Activated T-helper 17 cell treated with anti-CD3 and anti-CD28 coated beads, Interleukin-2, amount 50 U/mL, for 72 hours (primary cell): ENCODE measurements around the gene ZNF423. TPM values are rescaled to one million over a fixed set of nuclear protein-coding genes. Genes with fewer than 3 reads are reported as not detected.

ENCODE experiments used
- ATAC-seq: fragments of 150-1000 bp; cut with Tn5 transposase; replicated peaks from 2 replicates; pipeline ENCODE4 v1.10.0; 2021; ENCODE audit warnings: mild to moderate bottlenecking, moderate library complexity
- H3K27ac Mint-ChIP-seq: one replicate; pipeline ENCODE4 v1.8.0; 2022; ENCODE audit warnings: mixed read lengths
- H3K27me3 Mint-ChIP-seq: one replicate; pipeline ENCODE4 v1.8.0; 2022; ENCODE audit warnings: mixed read lengths
- H3K36me3 Mint-ChIP-seq: one replicate; pipeline ENCODE4 v1.8.0; 2022; ENCODE audit warnings: low read depth, mild to moderate bottlenecking, mixed read lengths
- H3K4me1 Mint-ChIP-seq: one replicate; pipeline ENCODE4 v1.8.0; 2022; ENCODE audit warnings: mixed read lengths
- H3K4me3 Mint-ChIP-seq: one replicate; pipeline ENCODE4 v1.8.0; 2022; ENCODE audit warnings: mild to moderate bottlenecking, mixed read lengths
- H3K9me3 Mint-ChIP-seq: one replicate; pipeline ENCODE4 v1.8.0; 2022; ENCODE audit warnings: mixed read lengths
- total RNA-seq, 2 donors: library from RNA; stranded (reverse); gene quantifications; one replicate each; pipeline ENCODE4 v1.2.3, GENCODE V29; 2022

The ZNF423 gene
- total RNA-seq, 2 donors from 2014 or later: not detected

DNA sequence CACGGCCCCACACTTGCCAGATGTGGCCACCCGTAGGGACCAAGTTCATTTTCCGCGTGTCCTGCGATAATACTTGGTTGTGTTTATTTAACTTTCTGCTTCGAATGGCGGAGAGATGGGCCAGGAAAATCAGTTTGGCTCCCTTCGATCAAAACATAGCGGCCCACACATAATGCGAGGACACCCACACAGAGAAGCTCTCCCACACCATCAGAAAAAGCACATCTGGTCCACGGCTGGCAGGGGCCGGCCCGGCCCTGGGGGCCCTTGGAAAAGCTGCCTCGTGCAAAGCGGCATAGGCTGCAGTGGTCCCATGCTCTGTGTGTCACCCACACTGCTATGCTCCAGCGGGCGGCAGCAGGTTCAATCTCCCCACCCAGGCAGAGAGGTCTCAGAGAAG is 46.9 kb downstream of the ZNF423 start:
- no peak overlapping the region for H3K4me3 Mint-ChIP-seq
- no peaks in the 10 kb centered on the region for H3K4me1 Mint-ChIP-seq
- no peaks in the 10 kb centered on the region for H3K36me3 Mint-ChIP-seq
- ATAC-seq: no peak
- H3K27me3 Mint-ChIP-seq: peaks cover 5% of the 10 kb centered on the region
- no peak overlapping the region for H3K27ac Mint-ChIP-seq
- H3K9me3 Mint-ChIP-seq: no peaks in the 10 kb centered on the region

DNA sequence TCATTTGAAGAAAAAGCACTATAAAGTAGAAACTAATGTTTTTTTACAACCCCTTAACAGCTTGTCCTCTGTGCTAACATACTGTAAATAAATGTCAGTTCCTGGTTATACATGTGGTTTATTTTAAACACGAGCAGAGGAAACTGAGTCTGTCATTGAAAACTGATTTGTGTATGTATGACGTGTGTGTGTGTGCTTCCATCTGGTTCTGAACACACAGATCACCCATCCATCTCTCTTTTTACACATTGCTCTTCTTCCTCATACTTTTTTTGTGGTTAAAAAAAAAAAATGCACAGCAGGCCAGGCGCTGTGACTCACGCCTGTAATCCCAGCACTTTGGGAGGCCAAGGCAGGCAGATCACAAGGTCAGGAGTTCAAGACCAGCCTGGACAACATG is 49.5 kb downstream of the ZNF423 start:
- Mint-ChIP-seq H3K27ac (no peak overlapping the region), H3K9me3 (no peaks in the 10 kb centered on the region), H3K4me1 (no peaks in the 10 kb centered on the region), H3K36me3 (no peaks in the 10 kb centered on the region), H3K27me3 (peaks cover 5% of the 10 kb centered on the region), H3K4me3 (no peak overlapping the region)
- ATAC-seq: no peak

DNA sequence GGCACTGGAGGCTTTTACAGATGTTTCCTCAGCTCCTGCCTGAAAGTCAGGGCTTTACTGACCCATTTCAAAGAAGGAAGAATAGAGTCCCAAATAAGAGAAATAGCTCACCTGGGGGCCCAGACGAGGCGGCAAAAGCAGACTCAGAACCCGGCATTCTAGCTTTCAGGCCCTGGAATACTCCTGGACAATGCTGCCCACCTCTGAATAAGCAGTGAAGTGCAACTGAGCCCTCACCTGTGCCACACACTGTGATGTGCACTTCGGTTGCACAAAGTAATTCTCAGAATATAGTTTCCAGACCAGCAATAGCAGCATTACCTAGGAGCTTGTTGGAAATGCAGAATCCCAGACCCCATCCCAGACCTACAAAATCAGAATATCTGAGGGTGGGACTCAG is 54.6 kb downstream of the ZNF423 start:
- H3K36me3 Mint-ChIP-seq: no peaks in the 10 kb centered on the region
- H3K27ac Mint-ChIP-seq: no peak overlapping the region
- ATAC-seq: no peak
- H3K4me3 Mint-ChIP-seq: no peak overlapping the region
- no peaks in the 10 kb centered on the region for H3K9me3 Mint-ChIP-seq
- H3K4me1 Mint-ChIP-seq: no peaks in the 10 kb centered on the region
- peaks cover 10% of the 10 kb centered on the region for H3K27me3 Mint-ChIP-seq

DNA sequence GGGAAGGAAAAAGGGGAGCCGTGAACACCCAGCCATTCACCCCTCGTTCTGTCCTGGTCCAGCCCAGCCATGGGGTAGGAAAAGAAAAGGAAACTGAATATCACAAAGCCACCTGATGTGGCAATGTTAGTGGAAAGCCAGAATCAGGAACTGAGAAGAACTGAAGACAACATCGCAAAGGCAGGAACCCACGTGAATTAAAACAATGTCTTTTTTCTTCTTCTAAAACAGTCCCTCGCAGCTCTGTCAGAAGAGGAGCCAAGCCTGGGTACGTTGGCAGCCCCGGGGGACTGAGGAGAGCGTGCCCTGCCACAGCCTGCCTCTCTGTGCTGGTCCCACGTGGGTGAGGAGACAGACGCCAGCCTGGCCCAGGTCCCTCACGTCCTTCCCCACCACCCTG is 55.0 kb downstream of the ZNF423 start:
- H3K9me3 Mint-ChIP-seq: no peaks in the 10 kb centered on the region
- H3K36me3 Mint-ChIP-seq: no peaks in the 10 kb centered on the region
- H3K27me3 Mint-ChIP-seq: peaks cover 10% of the 10 kb centered on the region
- no peaks in the 10 kb centered on the region for H3K4me1 Mint-ChIP-seq
- H3K4me3 Mint-ChIP-seq: no peak overlapping the region
- ATAC-seq: no peak
- H3K27ac Mint-ChIP-seq: no peak overlapping the region

DNA sequence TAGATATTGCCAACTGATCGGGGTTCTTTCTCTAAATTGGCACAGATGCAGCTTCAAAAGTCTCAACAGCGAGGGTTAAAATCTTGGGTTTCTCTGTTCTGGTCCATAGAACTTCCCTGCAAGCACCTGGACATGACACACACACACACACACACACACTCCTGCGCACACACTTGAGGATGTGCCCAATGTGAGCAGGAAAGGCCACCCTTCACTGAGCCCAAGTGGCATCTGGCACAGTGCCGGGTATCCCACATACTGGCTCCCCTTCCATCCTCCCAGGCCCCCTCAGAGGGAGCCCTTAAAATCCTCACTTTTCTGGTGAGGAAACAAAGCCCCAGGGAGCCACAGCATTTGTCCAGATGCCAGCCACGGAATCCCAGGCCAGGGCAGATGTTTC is 55.5 kb downstream of the ZNF423 start:
- no peaks in the 10 kb centered on the region for H3K36me3 Mint-ChIP-seq
- no peak overlapping the region for H3K4me3 Mint-ChIP-seq
- no peaks in the 10 kb centered on the region for H3K4me1 Mint-ChIP-seq
- ATAC-seq: no peak
- no peak overlapping the region for H3K27ac Mint-ChIP-seq
- H3K9me3 Mint-ChIP-seq: no peaks in the 10 kb centered on the region
- H3K27me3 Mint-ChIP-seq: peaks cover 10% of the 10 kb centered on the region

DNA sequence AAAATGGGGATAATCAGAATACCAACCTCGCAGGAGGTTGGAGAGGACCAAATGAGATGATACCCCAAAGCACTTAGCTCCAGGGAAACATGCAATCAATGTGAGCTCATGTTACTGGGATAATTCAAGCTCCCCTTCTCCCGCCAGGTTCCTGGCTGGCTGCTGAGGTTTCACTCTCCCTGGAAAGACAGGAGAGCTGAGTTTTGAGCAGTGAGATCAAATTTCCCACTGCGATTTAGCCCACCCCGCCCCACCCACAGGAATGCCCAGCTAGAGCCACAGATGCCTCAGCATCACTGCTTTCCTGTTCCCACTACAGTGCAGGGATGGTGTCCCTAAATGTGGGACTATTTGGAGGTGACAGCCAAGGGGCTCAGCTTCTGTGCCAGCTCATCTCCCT is 56.7 kb downstream of the ZNF423 start:
- no peaks in the 10 kb centered on the region for H3K4me1 Mint-ChIP-seq
- H3K4me3 Mint-ChIP-seq: no peak overlapping the region
- no peaks in the 10 kb centered on the region for H3K36me3 Mint-ChIP-seq
- no peak overlapping the region for H3K27ac Mint-ChIP-seq
- no peaks in the 10 kb centered on the region for H3K9me3 Mint-ChIP-seq
- H3K27me3 Mint-ChIP-seq: peaks cover 10% of the 10 kb centered on the region
- no peak for ATAC-seq

DNA sequence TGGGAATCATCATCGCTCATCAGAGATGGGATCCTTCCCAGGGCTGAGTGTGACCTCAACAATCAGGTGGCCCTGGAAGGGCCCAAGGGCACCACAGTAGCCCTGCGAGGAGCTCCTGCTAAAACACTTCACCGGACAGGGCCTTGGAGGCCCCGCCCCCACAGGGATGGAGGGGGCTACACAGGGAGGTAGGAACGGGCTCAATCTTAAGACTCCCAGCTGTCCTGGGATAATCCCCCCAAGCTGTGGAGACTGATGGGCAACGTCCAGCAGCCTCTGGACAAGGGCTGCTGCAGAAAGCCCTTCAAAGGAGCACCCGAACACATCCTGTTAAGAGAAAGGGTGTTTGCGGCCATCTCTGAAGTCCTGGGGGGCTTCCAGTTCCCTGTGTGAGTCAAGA is 60.4 kb downstream of the ZNF423 start:
- H3K27me3 Mint-ChIP-seq: peaks cover 8% of the 10 kb centered on the region
- no peak overlapping the region for H3K4me3 Mint-ChIP-seq
- no peak overlapping the region for H3K27ac Mint-ChIP-seq
- ATAC-seq: no peak
- no peaks in the 10 kb centered on the region for H3K36me3 Mint-ChIP-seq
- no peaks in the 10 kb centered on the region for H3K9me3 Mint-ChIP-seq
- no peaks in the 10 kb centered on the region for H3K4me1 Mint-ChIP-seq

DNA sequence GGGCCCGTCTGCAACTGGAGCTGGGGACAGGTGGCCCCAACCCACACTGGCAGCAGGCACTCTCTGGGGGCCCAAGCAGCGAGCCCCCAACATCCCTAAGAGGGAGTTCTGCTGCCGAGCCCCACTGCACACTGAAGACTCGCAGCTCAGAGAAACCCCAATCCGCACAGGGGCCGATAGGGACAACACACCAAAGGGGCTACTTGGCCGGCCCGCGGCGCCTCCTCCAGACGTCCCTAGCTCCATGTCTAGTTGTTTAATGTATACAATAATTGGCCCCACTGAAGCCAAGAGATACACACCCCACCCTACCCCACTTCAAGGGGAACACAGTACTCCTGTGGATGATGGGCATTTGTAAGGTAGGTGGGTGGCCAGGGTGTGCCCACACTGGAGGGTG is 62.7 kb downstream of the ZNF423 start:
- Mint-ChIP-seq H3K9me3 (no peaks in the 10 kb centered on the region), H3K4me3 (no peak overlapping the region), H3K27ac (no peak overlapping the region), H3K4me1 (no peaks in the 10 kb centered on the region), H3K36me3 (no peaks in the 10 kb centered on the region), H3K27me3 (no peaks in the 10 kb centered on the region)
- no peak for ATAC-seq

DNA sequence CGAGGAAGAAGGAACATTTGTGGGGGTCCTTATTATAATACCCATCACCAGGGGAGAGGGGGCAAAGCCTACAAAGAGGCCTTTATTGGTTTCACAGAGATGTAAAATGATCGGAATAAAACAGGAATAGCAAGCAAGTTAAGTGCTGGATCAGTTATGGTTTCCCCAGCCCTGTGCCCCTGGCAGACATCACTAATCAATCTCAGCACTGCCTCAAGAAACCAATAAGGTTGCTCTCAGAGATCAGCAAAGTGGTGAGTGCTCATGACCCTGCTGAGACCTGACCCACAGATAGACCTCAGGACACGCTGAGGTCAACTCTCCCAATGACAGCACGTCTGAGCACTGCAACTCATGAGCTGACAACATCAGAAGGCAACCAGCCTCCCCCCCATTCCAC is 66.3 kb downstream of the ZNF423 start:
- ATAC-seq: no peak
- no peaks in the 10 kb centered on the region for H3K4me1 Mint-ChIP-seq
- no peaks in the 10 kb centered on the region for H3K27me3 Mint-ChIP-seq
- H3K9me3 Mint-ChIP-seq: no peaks in the 10 kb centered on the region
- H3K36me3 Mint-ChIP-seq: no peaks in the 10 kb centered on the region
- no peak overlapping the region for H3K27ac Mint-ChIP-seq
- H3K4me3 Mint-ChIP-seq: no peak overlapping the region

DNA sequence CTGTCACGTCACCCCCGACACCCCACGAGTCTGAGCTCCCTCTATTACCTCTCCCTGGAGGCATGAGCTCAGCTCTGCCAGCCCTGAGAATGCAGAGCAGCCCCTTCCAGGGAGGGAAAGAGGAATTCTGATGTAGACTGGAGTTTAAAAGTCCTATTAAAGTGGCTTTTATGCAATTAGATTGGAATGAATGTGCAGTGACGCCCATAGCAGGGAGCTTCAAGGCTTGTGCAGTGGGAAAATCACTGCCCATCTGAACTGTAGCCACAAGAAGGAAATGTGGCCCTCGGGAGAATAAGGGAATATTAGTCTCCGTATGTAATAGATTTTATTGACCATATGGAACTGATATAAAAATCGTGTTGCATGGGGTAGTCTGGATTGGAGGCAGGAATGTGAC is 66.9 kb downstream of the ZNF423 start:
- Mint-ChIP-seq H3K4me1 (no peaks in the 10 kb centered on the region), H3K9me3 (no peaks in the 10 kb centered on the region), H3K36me3 (no peaks in the 10 kb centered on the region), H3K27me3 (no peaks in the 10 kb centered on the region), H3K27ac (no peak overlapping the region), H3K4me3 (no peak overlapping the region)
- no peak for ATAC-seq

DNA sequence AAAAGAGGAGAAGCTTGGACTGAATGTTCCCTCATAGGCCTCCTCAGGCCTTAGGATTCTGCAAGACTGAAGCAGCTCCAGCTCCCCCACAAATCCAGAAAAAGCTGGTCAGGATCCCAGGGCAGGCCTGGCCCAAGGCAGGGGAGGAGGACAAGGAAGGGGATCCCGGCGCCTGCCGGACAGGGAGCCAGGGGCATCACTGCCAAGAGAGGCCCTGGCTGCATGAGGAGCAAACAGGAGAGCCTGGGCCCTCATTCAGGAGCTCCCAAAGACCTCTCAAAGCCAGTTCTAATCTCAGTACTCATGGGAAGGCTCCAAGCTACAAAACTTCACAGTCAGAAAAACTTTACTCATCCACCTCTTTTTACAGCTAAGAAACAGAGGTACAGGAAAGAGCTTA is 67.3 kb downstream of the ZNF423 start:
- Mint-ChIP-seq H3K27ac (no peak overlapping the region), H3K36me3 (no peaks in the 10 kb centered on the region), H3K9me3 (no peaks in the 10 kb centered on the region), H3K4me1 (no peaks in the 10 kb centered on the region), H3K27me3 (no peaks in the 10 kb centered on the region), H3K4me3 (no peak overlapping the region)
- no peak for ATAC-seq

DNA sequence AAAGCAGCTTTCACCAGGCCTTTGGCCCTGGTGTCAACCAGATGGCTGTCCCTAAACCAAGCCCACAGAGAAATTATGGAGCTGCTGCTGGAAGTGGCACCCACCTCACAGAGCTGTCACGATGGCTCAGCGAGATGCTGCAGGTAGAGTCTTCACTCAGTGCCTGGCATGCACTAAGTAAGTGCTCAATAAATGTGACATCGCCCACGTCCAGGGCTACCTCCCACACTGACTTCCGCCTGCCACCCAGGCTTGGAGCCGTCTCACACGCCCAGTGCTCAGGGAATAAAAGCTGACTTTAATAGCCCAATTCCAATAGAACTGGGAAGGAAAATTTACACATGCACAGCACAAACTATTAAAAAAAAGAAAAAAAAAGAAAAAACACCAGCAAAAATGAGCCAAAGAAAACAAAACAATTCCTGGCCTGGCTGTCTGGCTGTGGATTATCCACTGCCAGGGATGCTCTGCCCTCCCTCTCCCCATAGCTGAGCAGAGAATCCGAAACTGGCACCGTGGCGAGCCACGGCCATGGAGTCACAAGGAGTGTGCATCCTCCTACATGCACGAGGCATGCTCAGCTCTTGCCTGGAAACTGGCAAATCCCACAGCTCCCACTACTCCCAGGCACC is 68.9 kb downstream of the ZNF423 start:
- ATAC-seq: no peak
- Mint-ChIP-seq H3K4me1 (no peaks in the 10 kb centered on the region), H3K27ac (no peak overlapping the region), H3K27me3 (no peaks in the 10 kb centered on the region), H3K4me3 (no peak overlapping the region), H3K9me3 (no peaks in the 10 kb centered on the region), H3K36me3 (no peaks in the 10 kb centered on the region)

DNA sequence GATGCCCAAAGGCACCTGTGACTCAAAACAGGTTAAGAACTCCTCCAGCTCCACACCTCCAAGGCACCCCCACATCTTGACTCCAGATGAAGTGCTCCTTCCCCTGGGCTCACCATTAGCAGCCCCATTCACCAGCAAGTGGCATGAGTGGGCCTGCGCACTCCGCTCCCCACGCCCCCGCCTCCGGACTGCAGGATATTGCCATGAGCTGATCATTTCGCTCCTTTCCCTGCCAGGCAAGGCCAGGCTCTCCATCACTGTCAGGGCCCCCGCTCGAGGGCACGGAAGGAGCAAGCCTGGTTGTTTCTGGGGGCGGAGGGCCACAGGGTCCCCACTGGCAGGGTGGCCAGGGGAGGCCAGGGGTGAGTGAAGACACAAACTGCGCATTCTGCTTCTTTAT is 69.9 kb downstream of the ZNF423 start:
- Mint-ChIP-seq H3K9me3 (no peaks in the 10 kb centered on the region), H3K36me3 (no peaks in the 10 kb centered on the region), H3K27ac (no peak overlapping the region), H3K4me3 (no peak overlapping the region), H3K4me1 (no peaks in the 10 kb centered on the region), H3K27me3 (no peaks in the 10 kb centered on the region)
- no peak for ATAC-seq

DNA sequence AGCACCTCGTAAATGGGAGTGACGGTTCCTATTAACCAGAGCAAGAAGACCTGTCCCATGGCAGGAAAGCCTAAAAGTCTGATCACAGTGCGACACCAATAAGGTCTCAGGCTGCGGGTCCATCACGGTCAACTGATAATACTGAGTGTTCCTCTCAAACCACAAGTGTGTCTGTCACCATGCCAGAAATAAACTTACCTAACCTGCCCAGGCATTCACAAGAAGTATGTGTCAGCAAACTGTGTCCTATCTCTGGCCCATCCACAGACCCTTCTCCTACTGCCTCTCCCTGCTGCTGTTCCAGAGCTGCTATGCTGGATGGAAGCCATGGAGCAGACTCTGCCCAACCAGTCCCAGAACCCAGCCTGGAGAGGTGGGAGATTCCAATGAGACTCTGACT is 73.5 kb downstream of the ZNF423 start:
- no peaks in the 10 kb centered on the region for H3K27me3 Mint-ChIP-seq
- H3K9me3 Mint-ChIP-seq: no peaks in the 10 kb centered on the region
- no peaks in the 10 kb centered on the region for H3K4me1 Mint-ChIP-seq
- H3K4me3 Mint-ChIP-seq: no peak overlapping the region
- no peaks in the 10 kb centered on the region for H3K36me3 Mint-ChIP-seq
- no peak for ATAC-seq
- no peak overlapping the region for H3K27ac Mint-ChIP-seq

DNA sequence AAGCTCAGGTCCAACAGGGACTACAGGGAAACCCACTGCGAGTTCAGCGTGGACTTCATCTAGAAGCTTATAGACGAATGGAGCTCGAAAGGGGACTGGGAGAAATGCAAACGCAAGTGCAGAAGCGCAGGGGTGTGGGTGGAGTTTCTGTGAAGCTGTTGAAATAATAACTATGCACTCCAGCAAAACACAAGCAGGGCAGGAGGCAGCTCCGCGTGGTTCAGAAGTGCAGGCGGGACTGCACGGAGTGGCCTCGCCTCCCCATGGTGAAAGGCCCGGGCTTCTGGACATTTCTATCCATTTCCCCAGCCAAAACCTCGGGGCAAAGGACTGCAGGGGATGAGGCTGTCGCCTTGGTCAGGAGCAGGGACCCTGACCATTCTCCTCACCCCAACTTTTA is 74.5 kb downstream of the ZNF423 start:
- no peak for ATAC-seq
- Mint-ChIP-seq H3K9me3 (no peaks in the 10 kb centered on the region), H3K27ac (no peak overlapping the region), H3K27me3 (no peaks in the 10 kb centered on the region), H3K4me3 (no peak overlapping the region), H3K4me1 (no peaks in the 10 kb centered on the region), H3K36me3 (no peaks in the 10 kb centered on the region)

DNA sequence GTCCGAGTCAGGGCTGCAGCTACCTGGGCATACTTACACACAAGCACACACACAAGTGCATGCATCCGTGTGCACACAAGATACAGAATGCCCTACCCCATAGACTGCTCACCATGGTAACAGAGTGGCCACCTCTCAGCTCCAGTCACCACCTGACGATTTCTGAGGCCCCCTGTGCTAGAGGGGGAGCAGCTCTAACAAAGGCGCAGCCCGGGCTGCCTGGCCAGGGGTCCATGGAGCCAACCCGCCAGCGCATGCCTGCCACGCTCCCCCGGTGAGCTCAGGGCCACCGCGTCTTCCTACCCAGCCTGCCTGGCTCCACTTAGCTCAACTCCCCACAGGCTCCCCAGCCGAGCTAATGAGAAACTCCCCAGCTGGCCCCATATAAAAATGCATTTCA is 75.5 kb downstream of the ZNF423 start:
- H3K4me1 Mint-ChIP-seq: no peaks in the 10 kb centered on the region
- no peak for ATAC-seq
- H3K4me3 Mint-ChIP-seq: no peak overlapping the region
- no peaks in the 10 kb centered on the region for H3K27me3 Mint-ChIP-seq
- no peaks in the 10 kb centered on the region for H3K9me3 Mint-ChIP-seq
- H3K27ac Mint-ChIP-seq: no peak overlapping the region
- no peaks in the 10 kb centered on the region for H3K36me3 Mint-ChIP-seq
